Measurements from ENCODE around the gene PLCD3.
"Not testable (repeated sequence)": the region's sequence is repeated elsewhere in the genome, so short reads cannot be mapped to it uniquely, and the experiment has no call there.

Gene PLCD3

DNA sequence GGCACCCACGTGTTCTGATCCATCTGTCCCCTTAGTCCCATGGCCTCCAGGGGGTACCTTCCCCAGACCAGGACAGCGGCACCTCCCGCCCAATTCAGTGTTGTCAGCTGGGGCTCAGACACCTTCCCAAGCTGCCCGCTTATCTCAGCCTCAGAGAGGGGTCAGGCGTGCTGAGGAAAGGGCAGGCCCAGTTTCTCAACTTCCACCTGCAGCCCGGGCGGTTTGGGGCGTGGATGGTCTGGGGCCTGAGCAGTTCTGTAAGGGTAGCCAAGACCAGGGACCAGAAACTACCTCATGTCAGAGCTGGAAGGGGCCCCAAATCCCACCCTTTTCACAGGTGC, 5.1 kb downstream of the PLCD3 start:
- no peak overlapping the region for H3K4me3 ChIP-seq (ENCODE audit: low read depth, low read length)
- TF ChIP-seq, protein P1, sequence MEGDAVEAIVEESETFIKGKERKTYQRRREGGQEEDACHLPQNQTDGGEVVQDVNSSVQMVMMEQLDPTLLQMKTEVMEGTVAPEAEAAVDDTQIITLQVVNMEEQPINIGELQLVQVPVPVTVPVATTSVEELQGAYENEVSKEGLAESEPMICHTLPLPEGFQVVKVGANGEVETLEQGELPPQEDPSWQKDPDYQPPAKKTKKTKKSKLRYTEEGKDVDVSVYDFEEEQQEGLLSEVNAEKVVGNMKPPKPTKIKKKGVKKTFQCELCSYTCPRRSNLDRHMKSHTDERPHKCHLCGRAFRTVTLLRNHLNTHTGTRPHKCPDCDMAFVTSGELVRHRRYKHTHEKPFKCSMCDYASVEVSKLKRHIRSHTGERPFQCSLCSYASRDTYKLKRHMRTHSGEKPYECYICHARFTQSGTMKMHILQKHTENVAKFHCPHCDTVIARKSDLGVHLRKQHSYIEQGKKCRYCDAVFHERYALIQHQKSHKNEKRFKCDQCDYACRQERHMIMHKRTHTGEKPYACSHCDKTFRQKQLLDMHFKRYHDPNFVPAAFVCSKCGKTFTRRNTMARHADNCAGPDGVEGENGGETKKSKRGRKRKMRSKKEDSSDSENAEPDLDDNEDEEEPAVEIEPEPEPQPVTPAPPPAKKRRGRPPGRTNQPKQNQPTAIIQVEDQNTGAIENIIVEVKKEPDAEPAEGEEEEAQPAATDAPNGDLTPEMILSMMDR (IDR thresholded peaks at IDR 0.05; ENCODE audit: low read depth, low read length), result no peak

DNA sequence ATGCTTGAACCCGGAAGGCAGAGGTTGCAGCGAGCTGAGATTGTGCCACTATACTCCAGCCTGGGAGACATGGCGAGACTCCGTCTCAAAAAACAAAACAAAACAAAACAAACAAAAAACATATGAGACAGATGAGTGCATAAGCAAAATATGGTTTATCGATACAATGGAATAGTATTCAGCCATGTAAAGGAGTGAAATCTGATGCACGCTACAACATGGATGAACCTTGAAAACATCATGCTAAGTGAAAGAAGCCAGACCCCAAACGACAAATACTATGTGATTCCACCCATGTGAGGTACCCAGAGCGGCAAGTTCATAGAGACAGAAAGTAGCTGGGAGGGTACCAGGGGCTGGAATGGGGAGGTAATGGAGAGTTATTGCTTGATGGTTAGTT, 6.8 kb downstream of the PLCD3 start:
- no peak overlapping the region for H3K4me3 ChIP-seq (ENCODE audit: low read depth, low read length)
- TF ChIP-seq, protein P1 (IDR thresholded peaks at IDR 0.05; ENCODE audit: low read depth, low read length), result no peak

DNA sequence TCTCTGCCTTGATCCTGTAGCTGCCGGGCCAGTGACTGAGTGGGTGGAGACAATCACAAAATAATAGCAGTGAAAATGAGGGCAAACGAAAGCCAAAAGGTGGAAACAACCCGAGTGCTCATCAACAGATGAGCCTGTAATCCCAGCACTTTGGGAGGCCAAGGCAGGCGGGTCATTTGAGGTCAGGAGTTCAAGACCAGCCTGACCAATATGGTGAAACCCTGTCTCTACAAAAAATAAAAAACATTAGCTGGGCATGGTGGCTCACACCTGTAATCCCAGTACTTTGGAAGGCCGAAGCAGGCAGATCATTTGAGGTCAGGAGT, 7.6 kb downstream of the PLCD3 start:
- H3K4me3 ChIP-seq (ENCODE audit: low read depth, low read length), result not testable (repeated sequence)

DNA sequence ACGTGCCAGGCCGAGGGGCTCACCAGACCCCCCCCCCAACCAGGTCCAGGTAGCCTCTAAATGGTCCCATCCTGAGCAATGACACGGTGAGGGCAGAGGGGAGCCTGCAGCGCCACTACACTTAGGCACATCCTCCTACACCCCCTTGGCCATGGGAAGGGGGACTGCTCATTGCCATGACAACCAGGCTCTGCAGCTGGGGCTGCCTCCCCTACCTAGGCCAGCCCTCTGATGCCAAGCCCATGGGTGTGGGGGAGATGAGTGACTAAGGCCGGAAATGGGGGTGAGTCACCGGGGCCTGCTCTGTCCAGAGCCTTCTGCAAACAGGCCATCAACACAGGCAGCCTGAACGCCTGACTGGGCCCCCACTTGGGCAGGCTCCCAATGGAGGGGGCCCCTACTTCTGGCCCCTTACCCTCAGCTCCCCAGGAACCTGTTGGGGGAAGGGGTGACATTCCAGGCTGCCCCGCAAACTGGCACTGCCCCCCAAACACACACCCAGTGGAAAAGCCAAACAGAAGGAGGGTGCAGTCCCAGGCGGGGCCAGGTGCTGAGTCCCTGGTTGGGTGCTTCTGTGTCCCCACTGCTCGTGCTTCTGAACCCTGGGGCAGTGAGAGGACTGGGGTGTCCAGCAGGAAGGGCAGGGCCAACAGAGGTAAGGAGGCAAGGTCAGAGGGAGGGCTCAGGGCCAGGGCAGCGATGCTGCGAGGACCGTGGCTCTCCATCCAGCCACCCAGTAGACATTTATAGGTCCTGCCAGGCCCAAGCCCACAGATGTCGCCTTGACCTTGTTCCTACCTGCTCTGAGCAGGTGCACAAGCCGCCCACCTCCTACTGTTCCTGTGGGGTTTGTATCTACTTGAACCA, 8.2 kb downstream of the PLCD3 start:
- TF ChIP-seq, protein P1 (IDR thresholded peaks at IDR 0.05; ENCODE audit: low read depth, low read length), result no peak
- H3K4me3 ChIP-seq (ENCODE audit: low read depth, low read length), result no peak overlapping the region

DNA sequence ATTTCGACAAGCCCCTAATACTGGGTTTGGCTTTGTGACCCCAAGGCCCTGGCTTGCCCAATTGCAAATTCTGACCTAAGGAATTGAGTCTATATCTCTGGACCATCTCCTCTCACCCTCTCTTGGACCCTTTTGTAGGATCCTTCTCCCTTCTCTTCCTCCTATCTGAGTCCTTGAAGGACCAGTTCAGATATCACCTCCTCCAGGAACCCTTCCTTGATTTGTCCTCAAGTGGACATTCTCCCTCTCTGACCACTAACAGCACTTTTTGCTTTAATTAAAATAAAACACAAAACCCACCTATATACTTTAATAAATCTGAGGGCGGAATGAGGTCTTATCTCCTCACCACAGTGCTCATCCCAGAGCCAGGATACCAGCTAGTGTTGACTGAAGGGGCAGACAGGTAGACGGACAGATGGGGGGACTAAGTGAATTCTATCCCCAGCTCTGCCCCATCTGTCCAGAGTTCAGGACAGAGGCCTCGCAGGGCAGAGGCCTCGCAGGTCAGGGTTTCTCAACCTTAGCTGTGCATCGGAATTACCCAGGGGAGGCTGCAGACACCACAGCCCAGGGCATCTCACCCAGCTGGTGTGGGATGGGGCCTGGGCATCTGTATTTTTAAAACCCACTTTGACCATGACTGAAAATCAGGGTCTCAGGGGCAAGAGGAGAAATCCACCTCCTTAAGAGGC, 9.1 kb downstream of the PLCD3 start:
- TF ChIP-seq, protein P1 (IDR thresholded peaks at IDR 0.05; ENCODE audit: low read depth, low read length), result no peak
- no peak overlapping the region for H3K4me3 ChIP-seq (ENCODE audit: low read depth, low read length)

DNA sequence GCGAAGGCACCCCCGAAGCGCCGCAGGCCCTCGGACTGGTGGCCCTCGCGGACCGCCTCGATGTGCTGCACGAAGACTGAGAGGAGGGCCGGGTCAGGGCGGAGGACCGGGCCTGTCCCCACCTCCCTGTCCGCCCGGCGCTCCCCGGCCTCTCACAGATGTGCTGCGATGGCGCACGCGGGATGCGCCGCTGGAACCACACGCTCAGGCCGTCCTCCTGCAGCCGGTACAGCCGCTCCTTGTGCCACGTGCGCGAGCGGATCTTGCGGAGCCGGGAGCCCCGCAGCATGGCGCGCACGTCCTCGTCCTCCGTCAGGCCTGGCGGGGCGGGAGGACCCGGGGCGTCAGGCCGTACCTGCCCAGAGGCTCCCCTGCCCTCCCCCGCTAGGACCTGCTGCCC, 11.3 kb downstream of the PLCD3 start:
- H3K4me3 ChIP-seq (ENCODE audit: low read depth, low read length), result no peak overlapping the region
- TF ChIP-seq, protein P1 (IDR thresholded peaks at IDR 0.05; ENCODE audit: low read depth, low read length), result no peak

DNA sequence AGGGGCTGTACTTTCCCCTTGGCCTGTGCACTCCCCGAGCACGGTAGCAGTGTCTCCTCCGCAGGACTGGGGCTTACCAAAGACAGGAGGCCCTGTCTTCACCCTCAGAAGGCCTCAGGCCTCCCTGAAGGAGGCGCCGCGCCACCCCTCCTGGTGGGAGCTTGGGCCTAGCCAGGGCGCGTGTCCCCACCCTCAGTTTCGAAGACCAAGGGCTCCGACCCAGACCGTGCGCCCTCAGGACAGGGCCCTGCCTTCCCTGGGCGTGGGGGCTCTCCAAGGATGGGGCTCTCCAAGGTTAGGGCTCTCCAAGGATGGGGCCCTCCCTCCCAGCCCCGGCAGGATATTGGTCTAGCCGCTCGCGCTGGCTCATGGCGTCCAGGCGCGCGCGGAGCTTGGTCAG, 11.8 kb downstream of the PLCD3 start:
- H3K4me3 ChIP-seq (ENCODE audit: low read depth, low read length), result no peak overlapping the region
- TF ChIP-seq, protein P1 (IDR thresholded peaks at IDR 0.05; ENCODE audit: low read depth, low read length), result no peak

Data from WI38 (cell line).